IMR-90 (cell line): ENCODE results near the gene PSMD2. TPM values are rescaled to one million over a fixed set of nuclear protein-coding genes. Genes with fewer than 3 reads are reported as not detected.

Source experiments
- ATAC-seq: fragments of 200-7000 bp; cut with Tn5 transposase; 2 replicates; pipeline ENCODE4 v1.9.1; 2020; ENCODE audit warnings: low read depth, mild to moderate bottlenecking, moderate library complexity
- BruUV-seq: library from RNA; stranded (reverse); fragments of 400-500 nt; replicated peaks from 2 replicates; lab custom pipeline; 2021; lab: Mats Ljungman, UMichigan
- CTCF ChIA-PET: fragments of 300-600 bp; formaldehyde crosslinking; extraction: SDS; loops from one replicate; lab custom pipeline; 2021; ENCODE audit warnings: antibody characterized with exemption; lab: Yijun Ruan, JAX
- POLR2A ChIA-PET: fragments of 300-600 bp; sonication (Branson Sonifier 250); formaldehyde crosslinking; loops from one replicate; lab custom pipeline; 2022; ENCODE audit warnings: antibody characterized with exemption; ENCODE audit not compliant: unreplicated experiment; lab: Charles Lee
- DNase-seq: peaks from one replicate; pipeline ENCODE4 v3.0.0; 2013
- H2AFZ ChIP-seq: replicated peaks from 2 replicates; pipeline ENCODE3; 2013; ENCODE audit warnings: low read length, mild to moderate bottlenecking; ENCODE audit not compliant: poor library complexity
- H2AK5ac ChIP-seq: 2 replicates; pipeline ENCODE4 v1.6.1; 2013; ENCODE audit warnings: low read depth, low read length, inconsistent platforms
- H2AK9ac ChIP-seq: replicated peaks from 2 replicates; pipeline ENCODE3; 2013; ENCODE audit warnings: mild to moderate bottlenecking, low read depth, low read length, moderate library complexity; ENCODE audit not compliant: poor library complexity
- H2BK120ac ChIP-seq: 2 replicates; pipeline ENCODE4 v1.6.1; 2013; ENCODE audit warnings: low read depth, low read length, inconsistent platforms
- H2BK15ac ChIP-seq: 3 replicates; pipeline ENCODE4 v1.6.1; 2013; ENCODE audit warnings: low read depth, low read length, inconsistent platforms
- H2BK20ac ChIP-seq: 2 replicates; pipeline ENCODE4 v1.6.1; 2013; ENCODE audit warnings: low read depth, mild to moderate bottlenecking, inconsistent platforms, low read length, moderate library complexity
- H2BK5ac ChIP-seq: 2 replicates; pipeline ENCODE4 v1.6.1; 2013; ENCODE audit warnings: mild to moderate bottlenecking, low read depth, low read length, inconsistent platforms; ENCODE audit not compliant: poor library complexity, severe bottlenecking
- H3K14ac ChIP-seq: replicated peaks from 2 replicates; pipeline ENCODE4 v1.6.1; 2013; ENCODE audit warnings: low read depth, low read length, inconsistent platforms
- H3K18ac ChIP-seq: 2 replicates; pipeline ENCODE4 v1.6.1; 2013; ENCODE audit warnings: low read depth, low read length, control low read depth
- H3K23ac ChIP-seq: 2 replicates; pipeline ENCODE4 v1.6.1; 2013; ENCODE audit warnings: low read depth, low read length, inconsistent platforms
- H3K27ac ChIP-seq: 2 replicates; pipeline ENCODE4 v1.5.1; 2013; ENCODE audit warnings: mild to moderate bottlenecking, control low read depth, low read length; ENCODE audit not compliant: insufficient read depth
- H3K27me3 ChIP-seq: 2 replicates; pipeline ENCODE4 v1.6.1; 2013; ENCODE audit warnings: low read length; ENCODE audit not compliant: control insufficient read depth, insufficient read depth
- H3K36me3 ChIP-seq: 2 replicates; pipeline ENCODE4 v1.6.1; 2013; ENCODE audit warnings: low read length, mixed read lengths; ENCODE audit not compliant: control insufficient read depth, insufficient read depth
- H3K4ac ChIP-seq: 2 replicates; pipeline ENCODE4 v1.6.1; 2013; ENCODE audit warnings: low read depth, low read length, inconsistent platforms
- H3K4me1 ChIP-seq: 2 replicates; pipeline ENCODE4 v1.6.1; 2013; ENCODE audit warnings: low read length, mixed read lengths; ENCODE audit not compliant: control insufficient read depth, insufficient read depth
- H3K4me2 ChIP-seq: 2 replicates; pipeline ENCODE4 v1.6.1; 2013; ENCODE audit warnings: low read depth, mild to moderate bottlenecking, control low read depth, low read length, moderate library complexity
- H3K4me3 ChIP-seq: 2 replicates; pipeline ENCODE4 v1.5.1; 2013; ENCODE audit warnings: low read depth, mild to moderate bottlenecking, control low read depth, low read length, moderate library complexity; ENCODE audit not compliant: insufficient read depth
- H3K56ac ChIP-seq: 2 replicates; pipeline ENCODE4 v1.6.1; 2013; ENCODE audit warnings: low read length, inconsistent platforms; ENCODE audit not compliant: insufficient read depth; ENCODE audit errors: extremely low read depth
- H3K79me1 ChIP-seq, 2 experiments: 2 replicates each; pipeline ENCODE4 v1.6.1; 2013; ENCODE audit warnings: low read length in 2 of 2, inconsistent platforms in 1 of 2, low read depth in 1 of 2
- H3K9ac ChIP-seq: 2 replicates; pipeline ENCODE4 v1.6.1; 2013; ENCODE audit warnings: low read depth, low read length, control low read depth
- H3K9me1 ChIP-seq: 2 replicates; pipeline ENCODE4 v1.6.1; 2013; ENCODE audit warnings: low read length, inconsistent platforms; ENCODE audit not compliant: insufficient read depth
- H3K9me3 ChIP-seq: 2 replicates; pipeline ENCODE4 v1.6.1; 2013; ENCODE audit warnings: low read length; ENCODE audit not compliant: control insufficient read depth, insufficient read depth
- H4K20me1 ChIP-seq: 2 replicates; pipeline ENCODE4 v1.6.1; 2013; ENCODE audit warnings: low read length, inconsistent platforms; ENCODE audit not compliant: insufficient read depth
- H4K5ac ChIP-seq: 2 replicates; pipeline ENCODE4 v1.6.1; 2013; ENCODE audit warnings: mild to moderate bottlenecking, low read depth, low read length, control low read depth
- H4K8ac ChIP-seq, 2 experiments: 2 replicates each; pipeline ENCODE4 v1.6.1; 2013; ENCODE audit warnings: low read depth in 2 of 2, low read length in 2 of 2, control low read depth in 1 of 2, inconsistent platforms in 1 of 2
- H4K91ac ChIP-seq: 2 replicates; pipeline ENCODE4 v1.6.1; 2013; ENCODE audit warnings: low read depth, low read length, inconsistent platforms; ENCODE audit not compliant: insufficient read depth
- BHLHE40 ChIP-seq: fragments of 150-350 bp; IDR thresholded peaks from 2 replicates; pipeline ENCODE4 v1.6.1; 2016; ENCODE audit warnings: mild to moderate bottlenecking, low read depth, low read length
- CEBPB ChIP-seq: IDR thresholded peaks from 2 replicates; pipeline ENCODE4 v1.6.1; 2012; ENCODE audit warnings: low read depth, low read length, improper control_type of control experiment
- CHD1 ChIP-seq: IDR thresholded peaks from 2 replicates; pipeline ENCODE4 v1.6.1; 2012; ENCODE audit warnings: low read depth, low read length, improper control_type of control experiment
- CTCF ChIP-seq: conservative IDR thresholded peaks from 2 replicates; pipeline ENCODE4 v1.5.1; 2012; ENCODE audit warnings: mild to moderate bottlenecking, low read depth, low read length, improper control_type of control experiment
- ELK1 ChIP-seq: fragments of 150-350 bp; IDR thresholded peaks from 2 replicates; pipeline ENCODE4 v1.6.1; 2016; ENCODE audit warnings: low read depth, mild to moderate bottlenecking, low read length, moderate library complexity, borderline replicate concordance
- FOS ChIP-seq: fragments of 150-350 bp; IDR thresholded peaks from 2 replicates; pipeline ENCODE4 v1.6.1; 2016; ENCODE audit warnings: low read depth, low read length
- MAZ ChIP-seq: IDR thresholded peaks from 2 replicates; pipeline ENCODE4 v1.6.1; 2012; ENCODE audit warnings: low read depth, mild to moderate bottlenecking, low read length, improper control_type of control experiment, moderate library complexity, borderline replicate concordance
- MXI1 ChIP-seq: IDR thresholded peaks from 2 replicates; pipeline ENCODE4 v1.6.1; 2012; ENCODE audit warnings: low read depth, mild to moderate bottlenecking, low read length, moderate library complexity, borderline replicate concordance
- NFE2L2 ChIP-seq: fragments of 150-350 bp; IDR thresholded peaks from 2 replicates; pipeline ENCODE4 v1.6.1; 2016; ENCODE audit warnings: low read depth, mild to moderate bottlenecking, low read length
- POLR2A ChIP-seq: IDR thresholded peaks from 2 replicates; pipeline ENCODE4 v1.6.1; 2012; ENCODE audit warnings: mild to moderate bottlenecking, low read depth, low read length
- RAD21 ChIP-seq: IDR thresholded peaks from 2 replicates; pipeline ENCODE4 v1.6.1; 2012; ENCODE audit warnings: low read length, improper control_type of control experiment
- RCOR1 ChIP-seq: IDR thresholded peaks from 2 replicates; pipeline ENCODE4 v1.6.1; 2012; ENCODE audit warnings: mild to moderate bottlenecking, low read length, improper control_type of control experiment; ENCODE audit not compliant: insufficient replicate concordance
- RFX5 ChIP-seq: IDR thresholded peaks from 2 replicates; pipeline ENCODE4 v1.8.0; 2012; ENCODE audit warnings: low read depth, mild to moderate bottlenecking, low read length, moderate library complexity
- SMC3 ChIP-seq: fragments of 150-350 bp; IDR thresholded peaks from 2 replicates; pipeline ENCODE4 v1.6.1; 2016; ENCODE audit warnings: low read depth, mild to moderate bottlenecking, antibody characterized with exemption, low read length, moderate library complexity
- USF2 ChIP-seq: fragments of 150-350 bp; IDR thresholded peaks from 2 replicates; pipeline ENCODE4 v1.6.1; 2017; ENCODE audit warnings: mild to moderate bottlenecking, antibody characterized with exemption, low read length, low read depth
- WGBS, 2 experiments: methylation state at CpG; one replicate each; pipeline versions ENCODE4 v1.1.5 to v1.1.7; 2013; ENCODE audit warnings: missing lambda C conversion rate in 2 of 2; ENCODE audit not compliant: insufficient read length in 1 of 2; ENCODE audit errors: extremely low coverage in 2 of 2; 5-methylcytosine and 5-hydroxymethylcytosine counted together
- dilution Hi-C: fragments of 300-500 bp; cut with HindIII; formaldehyde crosslinking; loops from one replicate; pipeline ENCODE4 v1.14.3; 2018; ENCODE audit warnings: low sequenced_read_pairs; ENCODE audit not compliant: unreplicated experiment
- in situ Hi-C: fragments of 300-500 bp; cut with MboI; formaldehyde crosslinking; loops from 3 replicates; pipeline ENCODE4 v1.14.3; 2019; ENCODE audit warnings: low sequenced_read_pairs, inconsistent platforms, mixed read lengths
- intact Hi-C: fragments of 100-400 bp; cut with micrococcal nuclease; formaldehyde crosslinking; loops from 2 replicates; pipeline ENCODE4 v1.10.0; 2022
- polyA plus RNA-seq, 3 experiments: library from polyadenylated mRNA; depleted of rRNA; stranded (reverse); fragments of >200 nt; gene quantifications; 2 replicates each; pipeline ENCODE4 v1.2.3, GENCODE V29; 2012; ENCODE audit warnings: low replicate concordance in 1 of 3
- total RNA-seq: library from RNA; depleted of rRNA; stranded (reverse); fragments of >200 nt; gene quantifications from 2 replicates; pipeline ENCODE4 v1.2.3, GENCODE V29; 2012

PSMD2 gene
- total and polyA plus RNA-seq, 2 of the 4 experiments (the other 2 are of a cell fraction), result 514 to 872 TPM

GRCh38 chr3:184321666-184322065 is 22.6 kb downstream of the PSMD2 start:
- Histone ChIP-seq H2BK5ac (peak overlapping the region; percentile 31), H2BK120ac (no peak overlapping the region), H3K9me1 (peaks cover 39% of the 10 kb centered on the region), H3K4me3 (no peak overlapping the region), H3K27me3 (no peaks in the 10 kb centered on the region), H2AK9ac (no peak overlapping the region), H2AFZ (no peak overlapping the region), H2AK5ac (no peak overlapping the region), H3K23ac (no peak overlapping the region), H2BK15ac (no peak overlapping the region), H4K5ac (no peak overlapping the region), H3K36me3 (peaks cover 82% of the 10 kb centered on the region), H3K9ac (no peak overlapping the region), H4K8ac (no peak overlapping the region), H3K14ac (no peak overlapping the region), H3K56ac (no peak overlapping the region), H3K18ac (no peak overlapping the region), H3K79me1 (peaks cover 44 to 85% of the 10 kb centered on the region in 2 experiments), H3K27ac (peak overlapping the region; percentile 14; the same call in 1 of the 2 replicates), H3K4me1 (peaks cover 22% of the 10 kb centered on the region), H2BK20ac (no peak overlapping the region), H4K91ac (no peak overlapping the region), H3K4ac (no peak overlapping the region), H3K4me2 (no peak overlapping the region), H3K9me3 (no peaks in the 10 kb centered on the region), H4K20me1 (peaks cover 97% of the 10 kb centered on the region)
- no CpG with 5 or more reads among the region's 5 CpGs for WGBS, 2 experiments
- ATAC-seq, result no peak
- TSS peak; percentile 73 for BruUV-seq
- in situ Hi-C loops, result no loop called here
- intact Hi-C loops, result no loop called here
- dilution Hi-C loops, result no loop called here
- no peak for DNase-seq
- ChIA-PET CTCF (no interaction called here), POLR2A (no interaction called here)
- no peak for TF ChIP-seq POLR2A
- TF ChIP-seq SMC3, result no peak
- no peak for TF ChIP-seq ELK1
- no peak for TF ChIP-seq USF2
- TF ChIP-seq NFE2L2, result no peak
- TF ChIP-seq RFX5, result no peak
- TF ChIP-seq CHD1, result no peak
- TF ChIP-seq RAD21, result no peak
- no peak for TF ChIP-seq BHLHE40
- TF ChIP-seq MXI1, result no peak
- no peak for TF ChIP-seq CTCF
- TF ChIP-seq RCOR1, result no peak
- no peak for TF ChIP-seq FOS
- no peak for TF ChIP-seq CEBPB
- TF ChIP-seq MAZ, result no peak
